HepG2 (cell line): ENCODE data around the gene NMNAT1.

ENCODE experiments used
- CTCF ChIP-seq: sonication (generic); formaldehyde crosslinking; IDR thresholded peaks from 2 replicates; pipeline ENCODE4 v1.5.0; 2020; ENCODE audit warnings: mild to moderate bottlenecking, missing genetic modification reagents, moderate library complexity
- HNF1B ChIP-seq: sonication (generic); formaldehyde crosslinking; IDR thresholded peaks from 2 replicates; pipeline ENCODE4 v1.5.1; 2020; ENCODE audit warnings: mild to moderate bottlenecking, moderate library complexity, missing genetic modification reagents
- MYC ChIP-seq: sonication (generic); formaldehyde crosslinking; IDR thresholded peaks from 2 replicates; pipeline ENCODE4 v1.9.0; 2021; ENCODE audit warnings: missing genetic modification reagents, borderline replicate concordance
- NFRKB ChIP-seq: fragments of 450-650 bp; IDR thresholded peaks from 2 replicates; pipeline ENCODE4 v1.6.1; 2017
- POLR2A ChIP-seq, 2 experiments: IDR thresholded peaks; 2 replicates each; pipeline ENCODE4 v1.6.1; 2011; ENCODE audit warnings: low read depth in 2 of 2, low read length in 2 of 2, mild to moderate bottlenecking in 1 of 2, moderate library complexity in 1 of 2; ENCODE audit not compliant: insufficient read depth in 1 of 2
- TF ChIP-seq, protein P1 (sequence below): sonication (generic); formaldehyde crosslinking; IDR thresholded peaks from 2 replicates; pipeline ENCODE4 v1.4.0; 2020; ENCODE audit warnings: missing genetic modification reagents
- TF ChIP-seq, protein P2 (sequence below), 2 experiments: fragments of 450-650 bp in 1 of 2; sonication (generic) in 1 of 2; formaldehyde crosslinking; IDR thresholded peaks; 2 replicates each; pipeline versions ENCODE4 v1.5.0 to v1.8.0; 2020 to 2022; ENCODE audit warnings: mild to moderate bottlenecking in 1 of 2, missing genetic modification reagents in 1 of 2

GRCh38 chr1:9946315-9946714 lies 3.0 kb downstream of the NMNAT1 start:
- no peak for TF ChIP-seq MYC (CRISPR knock-in tag)
- TF ChIP-seq, protein P1, sequence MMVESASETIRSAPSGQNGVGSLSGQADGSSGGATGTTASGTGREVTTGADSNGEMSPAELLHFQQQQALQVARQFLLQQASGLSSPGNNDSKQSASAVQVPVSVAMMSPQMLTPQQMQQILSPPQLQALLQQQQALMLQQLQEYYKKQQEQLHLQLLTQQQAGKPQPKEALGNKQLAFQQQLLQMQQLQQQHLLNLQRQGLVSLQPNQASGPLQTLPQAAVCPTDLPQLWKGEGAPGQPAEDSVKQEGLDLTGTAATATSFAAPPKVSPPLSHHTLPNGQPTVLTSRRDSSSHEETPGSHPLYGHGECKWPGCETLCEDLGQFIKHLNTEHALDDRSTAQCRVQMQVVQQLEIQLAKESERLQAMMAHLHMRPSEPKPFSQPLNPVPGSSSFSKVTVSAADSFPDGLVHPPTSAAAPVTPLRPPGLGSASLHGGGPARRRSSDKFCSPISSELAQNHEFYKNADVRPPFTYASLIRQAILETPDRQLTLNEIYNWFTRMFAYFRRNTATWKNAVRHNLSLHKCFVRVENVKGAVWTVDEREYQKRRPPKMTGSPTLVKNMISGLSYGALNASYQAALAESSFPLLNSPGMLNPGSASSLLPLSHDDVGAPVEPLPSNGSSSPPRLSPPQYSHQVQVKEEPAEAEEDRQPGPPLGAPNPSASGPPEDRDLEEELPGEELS (CRISPR knock-in tag) = no peak
- TF ChIP-seq CTCF (CRISPR knock-in tag) = no peak
- TF ChIP-seq HNF1B (CRISPR knock-in tag) = no peak
- TF ChIP-seq, protein P2, sequence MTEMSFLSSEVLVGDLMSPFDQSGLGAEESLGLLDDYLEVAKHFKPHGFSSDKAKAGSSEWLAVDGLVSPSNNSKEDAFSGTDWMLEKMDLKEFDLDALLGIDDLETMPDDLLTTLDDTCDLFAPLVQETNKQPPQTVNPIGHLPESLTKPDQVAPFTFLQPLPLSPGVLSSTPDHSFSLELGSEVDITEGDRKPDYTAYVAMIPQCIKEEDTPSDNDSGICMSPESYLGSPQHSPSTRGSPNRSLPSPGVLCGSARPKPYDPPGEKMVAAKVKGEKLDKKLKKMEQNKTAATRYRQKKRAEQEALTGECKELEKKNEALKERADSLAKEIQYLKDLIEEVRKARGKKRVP (CRISPR knock-in tag; IDR thresholded peaks at IDR 0.05) = no peak
- TF ChIP-seq NFRKB = no peak
- TF ChIP-seq POLR2A (IDR thresholded peaks at IDR 0.05; ENCODE audit: insufficient read depth in 1 of 2, low read depth in 2 of 2, low read length in 2 of 2) = no peak
